ENCODE data around the gene ZMIZ2. TPM values are rescaled to one million over a fixed set of nuclear protein-coding genes. Genes with fewer than 3 reads are reported as not detected.

The ZMIZ2 gene
- total and polyA plus RNA-seq, 9 of the 15 experiments (the other 6 are each of a cell fraction or from before 2014, with no cell fraction given) = 0.13 to 40.3 (median 4.9) TPM

DNA sequence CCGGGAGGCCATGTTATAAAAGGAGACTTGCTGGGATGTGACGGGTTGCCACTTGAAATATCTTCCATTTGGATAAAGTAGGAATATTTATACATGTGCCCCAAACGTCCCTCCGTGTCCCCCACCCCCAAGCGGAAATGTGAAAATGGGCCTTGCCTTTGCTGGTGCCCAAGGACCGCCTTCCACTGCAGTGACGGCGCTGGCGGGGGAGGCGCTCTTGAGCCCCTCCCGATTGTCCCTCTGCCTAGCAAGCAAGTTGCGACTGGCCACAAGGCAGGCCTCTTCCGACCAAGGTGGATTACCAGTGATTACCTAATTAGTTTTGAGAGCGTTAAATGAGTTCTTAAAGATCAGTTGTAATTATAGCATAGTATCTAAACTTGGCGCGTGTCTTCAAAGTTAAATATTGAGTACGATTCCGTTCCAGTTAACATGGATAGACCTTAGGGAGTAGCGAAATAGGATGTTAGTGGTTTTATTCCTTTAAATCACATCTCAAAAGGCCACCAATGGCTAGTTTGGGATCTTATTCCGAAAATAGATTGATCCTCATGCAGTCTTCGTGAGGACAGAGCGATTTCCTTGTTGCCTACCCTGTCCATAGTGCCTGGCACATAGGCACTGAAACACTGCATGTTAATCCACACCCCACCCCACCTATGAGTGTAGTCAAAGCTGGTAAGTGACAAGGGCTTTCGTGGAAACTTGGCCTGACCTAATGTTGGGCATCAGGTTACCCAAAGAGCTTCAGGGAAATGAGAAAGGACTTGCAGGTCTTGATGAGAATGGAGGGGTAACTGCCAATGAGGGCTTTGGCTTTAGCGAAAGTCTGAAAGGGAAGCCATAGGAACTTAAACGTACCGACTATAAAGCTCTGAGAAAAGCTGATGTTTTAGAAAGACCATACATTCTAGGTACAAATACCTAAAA is 48.9 kb downstream of the ZMIZ2 start (continued):
- TF ChIP-seq, protein P1, sequence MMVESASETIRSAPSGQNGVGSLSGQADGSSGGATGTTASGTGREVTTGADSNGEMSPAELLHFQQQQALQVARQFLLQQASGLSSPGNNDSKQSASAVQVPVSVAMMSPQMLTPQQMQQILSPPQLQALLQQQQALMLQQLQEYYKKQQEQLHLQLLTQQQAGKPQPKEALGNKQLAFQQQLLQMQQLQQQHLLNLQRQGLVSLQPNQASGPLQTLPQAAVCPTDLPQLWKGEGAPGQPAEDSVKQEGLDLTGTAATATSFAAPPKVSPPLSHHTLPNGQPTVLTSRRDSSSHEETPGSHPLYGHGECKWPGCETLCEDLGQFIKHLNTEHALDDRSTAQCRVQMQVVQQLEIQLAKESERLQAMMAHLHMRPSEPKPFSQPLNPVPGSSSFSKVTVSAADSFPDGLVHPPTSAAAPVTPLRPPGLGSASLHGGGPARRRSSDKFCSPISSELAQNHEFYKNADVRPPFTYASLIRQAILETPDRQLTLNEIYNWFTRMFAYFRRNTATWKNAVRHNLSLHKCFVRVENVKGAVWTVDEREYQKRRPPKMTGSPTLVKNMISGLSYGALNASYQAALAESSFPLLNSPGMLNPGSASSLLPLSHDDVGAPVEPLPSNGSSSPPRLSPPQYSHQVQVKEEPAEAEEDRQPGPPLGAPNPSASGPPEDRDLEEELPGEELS (CRISPR knock-in tag; IDR thresholded peaks at IDR 0.05; ENCODE audit: borderline replicate concordance) = no peak
- TF ChIP-seq, protein P2, sequence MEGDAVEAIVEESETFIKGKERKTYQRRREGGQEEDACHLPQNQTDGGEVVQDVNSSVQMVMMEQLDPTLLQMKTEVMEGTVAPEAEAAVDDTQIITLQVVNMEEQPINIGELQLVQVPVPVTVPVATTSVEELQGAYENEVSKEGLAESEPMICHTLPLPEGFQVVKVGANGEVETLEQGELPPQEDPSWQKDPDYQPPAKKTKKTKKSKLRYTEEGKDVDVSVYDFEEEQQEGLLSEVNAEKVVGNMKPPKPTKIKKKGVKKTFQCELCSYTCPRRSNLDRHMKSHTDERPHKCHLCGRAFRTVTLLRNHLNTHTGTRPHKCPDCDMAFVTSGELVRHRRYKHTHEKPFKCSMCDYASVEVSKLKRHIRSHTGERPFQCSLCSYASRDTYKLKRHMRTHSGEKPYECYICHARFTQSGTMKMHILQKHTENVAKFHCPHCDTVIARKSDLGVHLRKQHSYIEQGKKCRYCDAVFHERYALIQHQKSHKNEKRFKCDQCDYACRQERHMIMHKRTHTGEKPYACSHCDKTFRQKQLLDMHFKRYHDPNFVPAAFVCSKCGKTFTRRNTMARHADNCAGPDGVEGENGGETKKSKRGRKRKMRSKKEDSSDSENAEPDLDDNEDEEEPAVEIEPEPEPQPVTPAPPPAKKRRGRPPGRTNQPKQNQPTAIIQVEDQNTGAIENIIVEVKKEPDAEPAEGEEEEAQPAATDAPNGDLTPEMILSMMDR (IDR thresholded peaks at IDR 0.05 in 2 of 3, conservative IDR thresholded peaks at IDR 0.05 in 1 of 3; ENCODE audit: insufficient read depth in 2 of 3, low read depth in 1 of 3, low read length in 3 of 3) = peak; percentile 62 to 76 (median 67)
- no peak; the same call in none of the 2 replicates for TF ChIP-seq NFRKB (IDR thresholded peaks at IDR 0.05; ENCODE audit: low read depth)
- no peak for TF ChIP-seq POU5F1 (IDR thresholded peaks at IDR 0.05; ENCODE audit: borderline replicate concordance, low read depth, low read length, partially characterized antibody)
- TF ChIP-seq ZEB2 (IDR thresholded peaks at IDR 0.05) = no peak
- TF ChIP-seq, protein P3, sequence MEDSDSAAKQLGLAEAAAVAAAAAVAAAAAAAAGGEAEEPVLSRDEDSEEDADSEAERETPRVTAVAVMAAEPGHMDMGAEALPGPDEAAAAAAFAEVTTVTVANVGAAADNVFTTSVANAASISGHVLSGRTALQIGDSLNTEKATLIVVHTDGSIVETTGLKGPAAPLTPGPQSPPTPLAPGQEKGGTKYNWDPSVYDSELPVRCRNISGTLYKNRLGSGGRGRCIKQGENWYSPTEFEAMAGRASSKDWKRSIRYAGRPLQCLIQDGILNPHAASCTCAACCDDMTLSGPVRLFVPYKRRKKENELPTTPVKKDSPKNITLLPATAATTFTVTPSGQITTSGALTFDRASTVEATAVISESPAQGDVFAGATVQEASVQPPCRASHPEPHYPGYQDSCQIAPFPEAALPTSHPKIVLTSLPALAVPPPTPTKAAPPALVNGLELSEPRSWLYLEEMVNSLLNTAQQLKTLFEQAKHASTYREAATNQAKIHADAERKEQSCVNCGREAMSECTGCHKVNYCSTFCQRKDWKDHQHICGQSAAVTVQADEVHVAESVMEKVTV (CRISPR knock-in tag; IDR thresholded peaks at IDR 0.05) = no peak
- TF ChIP-seq POLR2H (tag; IDR thresholded peaks at IDR 0.05; ENCODE audit: low read depth) = peak; percentile 1; the same call in 1 of the 2 replicates
- no peak for TF ChIP-seq PRMT5 (CRISPR knock-in tag; IDR thresholded peaks at IDR 0.05)
- TF ChIP-seq NCOR1 (IDR thresholded peaks at IDR 0.05) = peak; percentile 15
- no peak for TF ChIP-seq SAFB2 (IDR thresholded peaks at IDR 0.05; ENCODE audit: borderline replicate concordance, low read depth, low read length, severe bottlenecking)
- no peak for TF ChIP-seq ZNF121 (CRISPR knock-in tag; conservative IDR thresholded peaks at IDR 0.05)
